IMR-90 (cell line): Measurements from ENCODE around the gene ITGA2.

Experiments used
- CTCF ChIP-seq: conservative IDR thresholded peaks from 2 replicates; pipeline ENCODE4 v1.5.1; 2012; ENCODE audit warnings: mild to moderate bottlenecking, low read depth, low read length, improper control_type of control experiment
- RAD21 ChIP-seq: IDR thresholded peaks from 2 replicates; pipeline ENCODE4 v1.6.1; 2012; ENCODE audit warnings: low read length, improper control_type of control experiment

- TF ChIP-seq RAD21, result no peak
- TF ChIP-seq CTCF, result no peak
These were observed 49.2 kb downstream of the ITGA2 start for GRCh38 chr5:53038196-53038847.
